DOHH2 (cell line): ENCODE results near the gene ATXN7L1.

ENCODE experiments used
- EZH2phosphoT487 ChIP-seq: fragments of 200-600 bp; sonication (generic); IDR thresholded peaks from 2 replicates; pipeline ENCODE4 v1.6.1; 2017; ENCODE audit warnings: borderline replicate concordance, mild to moderate bottlenecking, antibody characterized with exemption, low read length, moderate library complexity, mixed read lengths
- TF ChIP-seq, protein P1 (sequence below): fragments of 200-600 bp; sonication (generic); IDR thresholded peaks from one replicate; pipeline ENCODE4 v1.5.1; 2014; ENCODE audit warnings: antibody characterized with exemption, mild to moderate bottlenecking, low read depth, low read length; ENCODE audit not compliant: poor library complexity, severe bottlenecking

DNA sequence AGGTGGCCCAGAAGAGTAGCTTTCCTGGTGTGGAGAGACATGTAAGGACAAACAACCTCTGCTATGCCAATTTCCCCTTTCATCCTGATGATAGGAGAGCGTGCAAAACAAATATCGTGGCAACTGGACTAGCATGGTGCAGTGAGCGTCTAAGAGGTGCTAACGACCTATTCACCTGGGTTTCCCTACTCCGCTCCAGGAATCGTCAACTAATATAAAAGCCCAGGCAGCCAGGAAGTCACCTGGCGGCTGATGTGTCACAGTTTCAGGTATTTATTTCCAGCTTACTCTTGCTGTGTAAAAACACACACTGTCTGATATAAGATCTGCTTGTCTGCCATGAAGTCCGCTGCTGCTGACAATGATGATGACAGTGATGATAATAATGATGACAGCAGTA lies 238.6 kb downstream of the ATXN7L1 start:
- TF ChIP-seq, protein P1, sequence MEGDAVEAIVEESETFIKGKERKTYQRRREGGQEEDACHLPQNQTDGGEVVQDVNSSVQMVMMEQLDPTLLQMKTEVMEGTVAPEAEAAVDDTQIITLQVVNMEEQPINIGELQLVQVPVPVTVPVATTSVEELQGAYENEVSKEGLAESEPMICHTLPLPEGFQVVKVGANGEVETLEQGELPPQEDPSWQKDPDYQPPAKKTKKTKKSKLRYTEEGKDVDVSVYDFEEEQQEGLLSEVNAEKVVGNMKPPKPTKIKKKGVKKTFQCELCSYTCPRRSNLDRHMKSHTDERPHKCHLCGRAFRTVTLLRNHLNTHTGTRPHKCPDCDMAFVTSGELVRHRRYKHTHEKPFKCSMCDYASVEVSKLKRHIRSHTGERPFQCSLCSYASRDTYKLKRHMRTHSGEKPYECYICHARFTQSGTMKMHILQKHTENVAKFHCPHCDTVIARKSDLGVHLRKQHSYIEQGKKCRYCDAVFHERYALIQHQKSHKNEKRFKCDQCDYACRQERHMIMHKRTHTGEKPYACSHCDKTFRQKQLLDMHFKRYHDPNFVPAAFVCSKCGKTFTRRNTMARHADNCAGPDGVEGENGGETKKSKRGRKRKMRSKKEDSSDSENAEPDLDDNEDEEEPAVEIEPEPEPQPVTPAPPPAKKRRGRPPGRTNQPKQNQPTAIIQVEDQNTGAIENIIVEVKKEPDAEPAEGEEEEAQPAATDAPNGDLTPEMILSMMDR, result no peak
- no peak for TF ChIP-seq EZH2phosphoT487
